Femur (tissue), 1 donor: Measurements from ENCODE around the gene DCDC2C.

Experiments used
- DNase-seq: peaks from one replicate; pipeline ENCODE4 v3.0.0-alpha.2; 2017

DCDC2C gene

DNA sequence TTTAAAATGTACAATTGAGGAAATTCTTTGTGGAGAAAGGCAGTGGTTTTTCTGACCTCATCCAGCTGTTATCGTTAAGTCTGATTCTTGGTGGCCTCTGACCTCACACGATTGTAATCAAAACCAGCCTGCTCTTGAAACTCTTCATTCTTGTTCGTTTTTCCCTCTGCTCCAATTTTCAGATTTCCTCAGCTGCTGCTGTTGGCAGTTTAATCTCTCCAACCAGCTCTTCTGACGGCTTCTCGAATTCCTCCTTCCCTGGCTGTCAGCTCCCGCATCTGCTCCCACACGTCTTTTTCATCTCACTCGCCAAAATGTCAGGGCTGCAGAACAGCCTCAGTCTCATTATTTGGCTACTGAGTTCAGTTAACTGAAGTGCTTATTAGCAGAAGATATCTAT is 136.1 kb downstream of the DCDC2C start:
- DNase-seq: peak; percentile 73

DNA sequence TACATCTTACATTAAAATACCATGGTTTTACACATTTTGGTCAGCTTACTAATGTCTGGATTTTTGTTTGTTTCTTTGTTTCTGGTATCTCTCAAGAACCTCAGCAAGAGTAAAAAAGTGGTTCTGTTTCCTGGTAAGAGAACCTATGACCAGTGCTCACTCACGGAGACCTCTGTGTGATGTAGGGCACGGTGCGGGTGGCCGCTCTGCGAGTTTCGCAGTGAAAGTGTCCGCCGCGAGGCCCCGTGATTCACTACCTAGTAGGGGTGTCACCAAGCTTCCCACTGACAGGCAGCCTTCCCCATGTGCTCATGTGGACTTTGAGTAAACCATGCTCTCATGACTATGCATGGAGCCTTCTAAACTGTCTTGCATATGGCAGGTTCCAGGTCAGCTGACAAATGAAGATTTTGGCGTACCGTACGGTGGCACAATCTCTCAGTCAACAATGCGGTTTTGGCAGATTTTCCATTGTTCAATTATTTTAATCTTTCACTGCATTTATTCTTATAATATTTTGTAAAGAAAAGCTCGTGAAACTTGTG is 137.3 kb downstream of the DCDC2C start:
- DNase-seq: no peak

DNA sequence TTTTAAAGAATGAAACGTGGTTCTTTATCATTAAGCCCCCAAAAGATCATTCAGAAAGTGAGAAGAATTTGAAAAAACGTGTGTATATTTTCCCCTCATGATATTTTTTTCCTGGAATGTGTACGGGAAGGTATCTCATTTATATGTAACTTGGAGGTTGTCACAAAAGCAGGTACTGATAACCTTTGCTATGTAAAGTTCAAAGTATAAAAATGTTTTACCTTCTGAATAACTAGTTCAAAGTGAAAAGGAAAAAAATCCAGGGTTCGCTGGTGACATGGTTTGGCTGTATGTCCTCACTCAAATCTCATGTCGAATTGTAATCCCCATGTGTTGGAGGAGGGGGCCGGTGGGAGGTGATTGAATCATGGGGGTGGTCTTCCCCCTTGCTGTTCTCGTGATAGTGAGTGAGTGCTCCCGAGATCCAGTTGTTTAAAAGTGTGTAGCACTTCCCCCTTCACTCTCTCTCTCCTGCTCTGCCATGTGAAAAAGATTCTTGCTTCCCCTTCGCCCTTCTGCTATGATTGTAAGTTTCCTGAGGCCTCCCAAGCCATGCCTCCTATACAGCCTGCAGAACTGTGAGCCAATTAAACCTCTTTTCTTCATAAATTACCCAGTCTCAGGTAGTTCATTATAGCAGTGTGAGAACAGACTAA is 144.2 kb downstream of the DCDC2C start:
- no peak for DNase-seq

GRCh38 chr2:3848776-3849175 is 145.4 kb downstream of the DCDC2C start:
- no peak for DNase-seq

GRCh38 chr2:3849213-3849612 is 145.8 kb downstream of the DCDC2C start:
- DNase-seq: no peak

- no peak for DNase-seq
Observed at GRCh38 chr2:3857576-3857975, 154.2 kb downstream of the DCDC2C start.

GRCh38 chr2:3864943-3865865 is 161.8 kb downstream of the DCDC2C start:
- no peak for DNase-seq

- no peak for DNase-seq
Observed at GRCh38 chr2:3867469-3867868, 164.1 kb downstream of the DCDC2C start.

GRCh38 chr2:3868012-3868805 is 164.8 kb downstream of the DCDC2C start:
- peak; percentile 56 for DNase-seq

GRCh38 chr2:3870222-3870621 is 166.8 kb downstream of the DCDC2C start:
- DNase-seq: no peak

DNA sequence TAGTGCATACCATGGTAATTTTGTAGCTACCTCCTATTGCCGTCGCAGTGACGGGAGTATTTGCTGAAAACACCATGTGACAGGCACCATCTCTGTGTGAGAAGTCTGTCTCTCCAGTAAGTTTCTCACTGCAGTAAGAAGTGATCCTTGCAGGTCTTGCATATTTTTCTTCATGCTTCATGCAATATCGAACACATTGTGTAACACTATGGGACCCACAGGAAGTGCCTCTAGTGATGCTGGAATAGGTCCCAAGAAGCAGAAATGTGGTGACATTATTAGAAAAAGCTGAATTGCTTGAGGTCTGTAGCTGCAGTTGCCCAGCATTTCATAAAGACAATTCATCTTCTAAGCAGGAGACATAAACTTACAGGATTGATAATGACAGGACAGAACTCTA is 167.6 kb downstream of the DCDC2C start:
- DNase-seq: no peak

DNA sequence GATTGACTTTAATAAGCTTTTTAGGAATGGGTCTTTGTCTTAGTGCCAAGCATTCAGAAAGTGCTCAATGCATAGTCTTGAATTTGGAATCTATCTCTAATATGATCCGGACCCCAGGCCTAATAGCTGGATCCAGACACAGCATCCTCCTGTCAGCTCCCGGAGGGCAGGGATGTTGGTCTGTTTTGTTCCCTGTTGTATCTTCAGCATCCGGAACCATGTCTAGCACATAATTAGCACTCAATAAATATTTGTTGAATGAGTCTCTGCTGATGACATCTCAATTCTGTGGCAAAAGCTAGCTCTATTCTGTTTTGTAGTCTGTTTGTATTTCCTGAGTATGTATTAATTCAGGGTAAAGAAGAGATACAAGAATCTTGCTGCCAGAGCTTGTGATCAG is 169.1 kb downstream of the DCDC2C start:
- no peak for DNase-seq

DNA sequence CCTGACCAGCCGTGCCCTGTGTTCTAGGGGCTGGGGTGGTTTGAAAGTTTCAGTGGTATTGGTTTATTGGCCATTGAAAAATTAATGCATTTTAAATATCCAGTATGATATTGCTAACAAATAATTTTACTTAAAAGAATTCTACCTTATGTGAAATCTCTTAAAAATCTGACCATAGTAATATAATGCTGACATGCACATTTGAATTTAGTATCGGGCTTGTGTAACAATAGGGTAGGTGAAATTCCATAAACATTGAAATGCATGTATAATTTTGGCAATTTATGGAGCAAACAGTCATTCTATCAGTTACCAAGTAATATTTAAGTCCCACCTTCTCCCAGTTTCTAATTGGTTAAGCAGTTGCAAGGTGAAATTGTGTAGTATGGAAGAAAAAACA is 170.5 kb downstream of the DCDC2C start:
- DNase-seq: no peak

DNA sequence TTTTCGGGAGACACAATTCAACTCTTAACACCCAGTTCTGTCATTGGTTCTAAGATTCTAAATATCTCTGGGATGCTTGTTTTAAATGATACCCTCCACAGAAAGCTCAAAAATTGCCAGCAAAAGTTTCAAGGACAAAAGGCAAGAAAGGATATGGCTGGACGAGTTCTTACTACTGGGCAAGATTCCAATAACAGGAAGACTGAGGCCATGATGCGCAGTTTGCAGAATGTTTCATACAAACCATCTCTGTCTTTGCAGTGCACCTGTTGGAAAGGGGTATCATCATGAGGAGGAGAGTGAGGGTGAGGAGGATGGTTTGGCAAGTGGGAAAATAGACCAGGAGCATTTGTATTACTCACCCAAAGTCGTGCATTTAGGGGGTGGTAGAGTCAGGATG is 172.8 kb downstream of the DCDC2C start:
- DNase-seq: no peak

DNA sequence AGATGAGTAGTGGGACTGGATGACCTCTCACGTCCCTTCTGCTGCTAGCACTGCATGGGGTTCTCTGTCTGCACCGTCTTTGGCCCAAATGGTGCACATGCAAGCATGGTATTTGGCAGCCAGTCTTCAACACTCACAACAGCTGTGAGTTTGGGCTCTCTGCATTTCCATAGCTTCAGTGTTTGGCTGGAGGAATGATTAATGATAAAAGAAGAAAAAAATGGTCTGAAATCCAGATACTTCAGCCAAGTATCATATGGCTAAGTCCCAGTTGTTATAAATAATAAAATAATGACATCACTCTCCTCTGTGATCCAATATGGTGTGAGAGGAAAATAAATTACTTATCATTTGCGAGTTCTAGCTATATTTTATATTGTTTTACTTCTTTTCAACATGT is 173.3 kb downstream of the DCDC2C start:
- peak; percentile 52 for DNase-seq

GRCh38 chr2:3885629-3886628 is 182.6 kb downstream of the DCDC2C start:
- DNase-seq: no peak

DNA sequence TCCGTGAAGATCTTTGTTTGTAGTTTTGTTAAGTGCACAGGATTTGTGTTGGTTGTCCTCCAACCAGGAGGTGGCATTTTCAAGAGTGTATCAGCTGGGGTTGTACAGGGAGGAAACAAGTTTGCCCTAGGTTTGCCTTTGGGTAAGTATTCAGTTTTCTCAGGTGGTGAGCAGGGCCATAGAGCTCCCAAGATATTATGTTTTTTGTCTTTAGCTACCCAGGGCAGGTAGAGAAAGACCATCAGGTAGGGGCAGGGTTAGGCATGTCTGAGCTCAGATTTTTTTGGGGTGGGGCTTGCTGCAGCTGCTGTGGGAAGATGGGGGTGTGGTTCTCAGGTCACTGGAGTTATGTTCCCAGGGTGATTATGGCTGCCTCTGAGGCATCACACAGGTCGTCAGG is 191.6 kb downstream of the DCDC2C start:
- DNase-seq: no peak
